ENCODE data around the gene KIAA1549.

GRCh38 chr7:138887872-138888656 is 93.1 kb downstream of the KIAA1549 start:
- TF ChIP-seq, protein P1, sequence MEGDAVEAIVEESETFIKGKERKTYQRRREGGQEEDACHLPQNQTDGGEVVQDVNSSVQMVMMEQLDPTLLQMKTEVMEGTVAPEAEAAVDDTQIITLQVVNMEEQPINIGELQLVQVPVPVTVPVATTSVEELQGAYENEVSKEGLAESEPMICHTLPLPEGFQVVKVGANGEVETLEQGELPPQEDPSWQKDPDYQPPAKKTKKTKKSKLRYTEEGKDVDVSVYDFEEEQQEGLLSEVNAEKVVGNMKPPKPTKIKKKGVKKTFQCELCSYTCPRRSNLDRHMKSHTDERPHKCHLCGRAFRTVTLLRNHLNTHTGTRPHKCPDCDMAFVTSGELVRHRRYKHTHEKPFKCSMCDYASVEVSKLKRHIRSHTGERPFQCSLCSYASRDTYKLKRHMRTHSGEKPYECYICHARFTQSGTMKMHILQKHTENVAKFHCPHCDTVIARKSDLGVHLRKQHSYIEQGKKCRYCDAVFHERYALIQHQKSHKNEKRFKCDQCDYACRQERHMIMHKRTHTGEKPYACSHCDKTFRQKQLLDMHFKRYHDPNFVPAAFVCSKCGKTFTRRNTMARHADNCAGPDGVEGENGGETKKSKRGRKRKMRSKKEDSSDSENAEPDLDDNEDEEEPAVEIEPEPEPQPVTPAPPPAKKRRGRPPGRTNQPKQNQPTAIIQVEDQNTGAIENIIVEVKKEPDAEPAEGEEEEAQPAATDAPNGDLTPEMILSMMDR (IDR thresholded peaks at IDR 0.05; ENCODE audit: low read depth, low read length) = no peak
- TF ChIP-seq EZH2phosphoT487 (IDR thresholded peaks at IDR 0.05; ENCODE audit: low read depth) = no peak

Data from OCI-LY3 (cell line).